Natural killer cell (primary cell): ENCODE results near the gene KCNC1. TPM values are rescaled to one million over a fixed set of nuclear protein-coding genes. Genes with fewer than 3 reads are reported as not detected.

Experiments used
- ATAC-seq, 3 donors: fragments of 150-1000 bp in 2 of 3; fragments of 200-7000 bp in 1 of 3; cut with Tn5 transposase; 1 replicate in 1 of 3; 2 replicates in 2 of 3; pipeline ENCODE4 v1.10.0; 2021; ENCODE audit warnings: mild to moderate bottlenecking in 2 of 3, moderate library complexity in 2 of 3
- DNase-seq, 2 donors: peaks; one replicate each; pipeline versions ENCODE4 v3.0.0 to v3.0.0-alpha.2; 2013 to 2021; ENCODE audit warnings: mixed read lengths in 1 of 2
- H3K27ac ChIP-seq: one replicate; pipeline ENCODE4 v1.5.1; 2013; ENCODE audit warnings: mild to moderate bottlenecking, low read length
- H3K27me3 ChIP-seq: one replicate; pipeline ENCODE4 v1.6.1; 2013; ENCODE audit warnings: low read length; ENCODE audit not compliant: control insufficient read depth, insufficient read depth
- H3K36me3 ChIP-seq: one replicate; pipeline ENCODE4 v1.6.1; 2013; ENCODE audit warnings: low read length; ENCODE audit not compliant: control insufficient read depth, insufficient read depth
- H3K4me1 ChIP-seq: one replicate; pipeline ENCODE4 v1.6.1; 2013; ENCODE audit warnings: low read length; ENCODE audit not compliant: control insufficient read depth, insufficient read depth
- H3K4me3 ChIP-seq: one replicate; pipeline ENCODE4 v1.5.1; 2013; ENCODE audit warnings: low read length
- H3K9me3 ChIP-seq: one replicate; pipeline ENCODE4 v1.6.1; 2013; ENCODE audit warnings: low read length; ENCODE audit not compliant: control insufficient read depth, insufficient read depth
- H3K27ac Mint-ChIP-seq, 2 donors: one replicate each; pipeline ENCODE4 v1.8.0; 2022; ENCODE audit warnings: mild to moderate bottlenecking in 2 of 2, mixed read lengths in 2 of 2, moderate library complexity in 1 of 2
- H3K27me3 Mint-ChIP-seq, 2 donors: one replicate each; pipeline ENCODE4 v1.8.0; 2022; ENCODE audit warnings: low read depth in 2 of 2, mixed read lengths in 2 of 2
- H3K36me3 Mint-ChIP-seq: one replicate; pipeline ENCODE4 v1.8.0; 2022; ENCODE audit warnings: mixed read lengths
- H3K4me1 Mint-ChIP-seq, 2 donors: one replicate each; pipeline ENCODE4 v1.8.0; 2022; ENCODE audit warnings: mixed read lengths in 2 of 2
- H3K4me3 Mint-ChIP-seq: one replicate; pipeline ENCODE4 v1.8.0; 2022; ENCODE audit warnings: mild to moderate bottlenecking, moderate library complexity, mixed read lengths
- H3K9me3 Mint-ChIP-seq, 2 donors: one replicate each; pipeline ENCODE4 v1.8.0; 2022; ENCODE audit warnings: mixed read lengths in 2 of 2
- CTCF ChIP-seq: fragments of 200-600 bp; IDR thresholded peaks from one replicate; pipeline ENCODE4 v1.8.0; 2022; ENCODE audit warnings: antibody characterized with exemption
- WGBS: methylation state at CpG from one replicate; pipeline ENCODE4 v1.1.7; 2013; ENCODE audit warnings: missing lambda C conversion rate; ENCODE audit not compliant: insufficient coverage; 5-methylcytosine and 5-hydroxymethylcytosine counted together
- intact Hi-C: fragments of 100-400 bp; cut with micrococcal nuclease; formaldehyde crosslinking; loops from one replicate; pipeline ENCODE4 v1.14.2; 2022
- total RNA-seq, 4 donors: library from RNA; stranded (reverse); fragments of 120-200 nt in 1 of 4; gene quantifications; one replicate each; pipeline versions ENCODE4 v1.2.3 to v1.2.4, GENCODE V29; 2013 to 2022

The KCNC1 gene
- total RNA-seq, 3 donors from 2014 or later (not counting 1 experiment from before 2014, with no cell fraction given) = not detected

GRCh38 chr11:17719028-17719937 lies 15.3 kb upstream of the KCNC1 start, which contains the start of gene MYOD1:
MYOD1 (plus strand) TSS chr11:17719571; CDS start chr11:17719783, 212 bp downstream.
- peaks cover 24 to 29% of the 10 kb centered on the region in 2 donors for H3K27me3 Mint-ChIP-seq
- H3K4me1 Mint-ChIP-seq = no peaks in the 10 kb centered on the region
- WGBS = 10% methylated on average over 68 of the region's 68 CpGs
- Histone ChIP-seq H3K27me3 (peaks cover 7% of the 10 kb centered on the region), H3K4me3 (no peak within 1 kb of the TSS), H3K4me1 (no peaks in the 10 kb centered on the region), H3K36me3 (no peaks in the 10 kb centered on the region), H3K9me3 (no peaks in the 10 kb centered on the region), H3K27ac (no peak within 1 kb of the TSS)
- H3K36me3 Mint-ChIP-seq = no peaks in the 10 kb centered on the region
- H3K27ac Mint-ChIP-seq = no peak within 1 kb of the TSS
- DNase-seq = no peak
- intact Hi-C loops = no loop called here
- no peaks in the 10 kb centered on the region for H3K9me3 Mint-ChIP-seq
- no peak for ATAC-seq
- no peak for TF ChIP-seq CTCF
- no peak within 1 kb of the TSS for H3K4me3 Mint-ChIP-seq

- TF ChIP-seq CTCF = no peak
- Histone ChIP-seq H3K27ac (no peak overlapping the region), H3K4me3 (no peak overlapping the region), H3K4me1 (no peaks in the 10 kb centered on the region), H3K9me3 (no peaks in the 10 kb centered on the region), H3K27me3 (peaks cover 7% of the 10 kb centered on the region), H3K36me3 (no peaks in the 10 kb centered on the region)
- no peak overlapping the region for H3K4me3 Mint-ChIP-seq
- H3K27me3 Mint-ChIP-seq = peaks cover 24 to 29% of the 10 kb centered on the region in 2 donors
- no peak overlapping the region for H3K27ac Mint-ChIP-seq
- 9% methylated on average over 83 of the region's 85 CpGs for WGBS
- ATAC-seq = no peak
- intact Hi-C loops = no loop called here
- H3K36me3 Mint-ChIP-seq = no peaks in the 10 kb centered on the region
- DNase-seq = no peak
- H3K4me1 Mint-ChIP-seq = no peaks in the 10 kb centered on the region
- no peaks in the 10 kb centered on the region for H3K9me3 Mint-ChIP-seq
Observed at GRCh38 chr11:17719938-17720795, 14.4 kb upstream of the KCNC1 start.

GRCh38 chr11:17720796-17721171 lies 13.8 kb upstream of the KCNC1 start:
- H3K27ac Mint-ChIP-seq = no peak overlapping the region
- H3K36me3 Mint-ChIP-seq = no peaks in the 10 kb centered on the region
- DNase-seq (no peak), ATAC-seq (no peak)
- no peaks in the 10 kb centered on the region for H3K4me1 ChIP-seq
- peaks cover 24 to 29% of the 10 kb centered on the region in 2 donors for H3K27me3 Mint-ChIP-seq
- H3K4me3 Mint-ChIP-seq = no peak overlapping the region
- no peak overlapping the region for H3K27ac ChIP-seq
- H3K4me1 Mint-ChIP-seq = no peaks in the 10 kb centered on the region
- intact Hi-C loops = no loop called here
- H3K27me3 ChIP-seq = peaks cover 7% of the 10 kb centered on the region
- H3K9me3 Mint-ChIP-seq = no peaks in the 10 kb centered on the region
- H3K4me3 ChIP-seq = no peak overlapping the region
- no peaks in the 10 kb centered on the region for H3K36me3 ChIP-seq
- no peaks in the 10 kb centered on the region for H3K9me3 ChIP-seq
- 9% methylated on average over 24 of the region's 24 CpGs for WGBS
- no peak for TF ChIP-seq CTCF
